Uterus (tissue), 2 donors: ENCODE results near the gene SLC22A25.

Source experiments
- CTCF ChIP-seq, 4 experiments: fragments of 200-600 bp in 2 of 4; fragments of 450-650 bp in 2 of 4; sonication (generic) in 2 of 4; IDR thresholded peaks; one replicate each; pipeline ENCODE4 v1.5.1; 2016 to 2019; ENCODE audit warnings: antibody characterized with exemption in 4 of 4, mild to moderate bottlenecking in 2 of 4, moderate library complexity in 1 of 4
- POLR2A ChIP-seq, 2 donors: fragments of 450-650 bp; IDR thresholded peaks; one replicate each; pipeline ENCODE4 v1.6.1; 2016; ENCODE audit warnings: antibody characterized with exemption in 2 of 2, mild to moderate bottlenecking in 1 of 2, moderate library complexity in 1 of 2

- TF ChIP-seq POLR2A (IDR thresholded peaks at IDR 0.05) (no peak), CTCF (IDR thresholded peaks at IDR 0.05) (no peak)
Measured at GRCh38 chr11:63274776-63275175, 31.4 kb upstream of the SLC22A25 start.
